Measurements from ENCODE around the gene RPTOR. TPM values are rescaled to one million over a fixed set of nuclear protein-coding genes. Genes with fewer than 3 reads are reported as not detected.

RPTOR gene
- total and polyA plus RNA-seq, 4 donors = 12.4 to 46.1 (median 29.7) TPM

DNA sequence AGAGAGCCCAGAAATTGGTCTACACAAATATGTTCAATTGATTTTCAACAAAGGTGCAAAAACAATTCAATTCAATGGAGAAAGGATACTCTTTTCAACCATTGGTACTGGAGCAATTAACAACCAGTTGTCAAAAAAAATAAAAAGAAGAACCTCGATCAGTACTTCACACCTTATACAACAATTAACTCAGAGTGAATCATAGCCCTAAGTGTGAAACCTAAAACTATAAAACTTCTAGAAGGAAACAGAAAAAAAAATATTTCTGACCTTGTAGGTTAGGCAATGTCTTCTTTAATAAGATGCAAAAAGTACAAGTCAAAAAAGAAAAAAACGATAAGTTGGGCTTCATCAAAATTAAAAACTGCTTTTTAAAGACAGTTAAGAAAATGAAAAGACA, 390.9 kb downstream of the RPTOR start:
- ATAC-seq (ENCODE audit: insufficient read depth, low FRiP score) = no peak
- no peak overlapping the region for H3K9ac ChIP-seq (ENCODE audit: insufficient read depth in 1 of 2, low read length in 2 of 2)
- DNase-seq = no peak
- no peaks in the 10 kb centered on the region for H3K9me3 ChIP-seq (ENCODE audit: control insufficient read depth in 4 of 4, insufficient read depth in 3 of 4, low read length in 3 of 4)
- H3K4me3 ChIP-seq = no peak overlapping the region
- peaks cover 0 to 11% (median 4%) of the 10 kb centered on the region in 4 donors for H3K36me3 ChIP-seq (ENCODE audit: control insufficient read depth in 4 of 4, insufficient read depth in 4 of 4, low read length in 4 of 4)
- peaks cover 0 to 17% (median 0%) of the 10 kb centered on the region in 5 donors for H3K4me1 ChIP-seq (ENCODE audit: control insufficient read depth in 5 of 5, insufficient read depth in 5 of 5, low read length in 5 of 5)
- no peaks in the 10 kb centered on the region for H3K27me3 ChIP-seq (ENCODE audit: control insufficient read depth in 3 of 3, insufficient read depth in 3 of 3, low read length in 2 of 3)
- WGBS, 2 donors = 92 to 96% methylated on average over 2 of the region's 2 CpGs
- TF ChIP-seq, protein P1, sequence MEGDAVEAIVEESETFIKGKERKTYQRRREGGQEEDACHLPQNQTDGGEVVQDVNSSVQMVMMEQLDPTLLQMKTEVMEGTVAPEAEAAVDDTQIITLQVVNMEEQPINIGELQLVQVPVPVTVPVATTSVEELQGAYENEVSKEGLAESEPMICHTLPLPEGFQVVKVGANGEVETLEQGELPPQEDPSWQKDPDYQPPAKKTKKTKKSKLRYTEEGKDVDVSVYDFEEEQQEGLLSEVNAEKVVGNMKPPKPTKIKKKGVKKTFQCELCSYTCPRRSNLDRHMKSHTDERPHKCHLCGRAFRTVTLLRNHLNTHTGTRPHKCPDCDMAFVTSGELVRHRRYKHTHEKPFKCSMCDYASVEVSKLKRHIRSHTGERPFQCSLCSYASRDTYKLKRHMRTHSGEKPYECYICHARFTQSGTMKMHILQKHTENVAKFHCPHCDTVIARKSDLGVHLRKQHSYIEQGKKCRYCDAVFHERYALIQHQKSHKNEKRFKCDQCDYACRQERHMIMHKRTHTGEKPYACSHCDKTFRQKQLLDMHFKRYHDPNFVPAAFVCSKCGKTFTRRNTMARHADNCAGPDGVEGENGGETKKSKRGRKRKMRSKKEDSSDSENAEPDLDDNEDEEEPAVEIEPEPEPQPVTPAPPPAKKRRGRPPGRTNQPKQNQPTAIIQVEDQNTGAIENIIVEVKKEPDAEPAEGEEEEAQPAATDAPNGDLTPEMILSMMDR (IDR thresholded peaks at IDR 0.05; ENCODE audit: control extremely low read depth, extremely low read depth) = no peak
- no peak overlapping the region for H3K27ac ChIP-seq (ENCODE audit: low read depth in 1 of 2, low read length in 1 of 2)

DNA sequence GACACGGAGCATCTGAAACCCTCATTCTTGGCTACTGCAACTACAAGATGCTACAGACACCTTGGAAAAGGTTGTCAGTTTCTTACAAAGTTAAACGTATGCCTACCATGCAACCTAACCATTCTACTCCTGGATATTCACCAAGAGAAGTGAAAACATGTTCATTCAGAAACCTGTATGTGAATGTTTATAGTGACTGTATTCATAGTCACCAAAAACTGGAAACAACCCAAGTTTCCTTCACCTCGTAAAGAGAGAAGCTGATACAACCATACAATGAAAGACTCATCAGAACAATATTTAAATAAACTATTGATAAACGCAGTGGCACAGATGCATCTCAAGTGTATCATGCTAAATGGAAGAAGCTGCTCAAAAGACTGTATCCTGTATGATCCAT, 391.6 kb downstream of the RPTOR start:
- DNase-seq (no peak), ATAC-seq (ENCODE audit: insufficient read depth, low FRiP score) (no peak)
- Histone ChIP-seq H3K9me3 (ENCODE audit: control insufficient read depth in 4 of 4, insufficient read depth in 3 of 4, low read length in 3 of 4) (no peaks in the 10 kb centered on the region), H3K27me3 (ENCODE audit: control insufficient read depth in 3 of 3, insufficient read depth in 3 of 3, low read length in 2 of 3) (no peaks in the 10 kb centered on the region), H3K4me1 (ENCODE audit: control insufficient read depth in 5 of 5, insufficient read depth in 5 of 5, low read length in 5 of 5) (peaks cover 0 to 21% (median 0%) of the 10 kb centered on the region in 5 donors), H3K27ac (ENCODE audit: low read depth in 1 of 2, low read length in 1 of 2) (no peak overlapping the region), H3K9ac (ENCODE audit: insufficient read depth in 1 of 2, low read length in 2 of 2) (no peak overlapping the region), H3K4me3 (no peak overlapping the region), H3K36me3 (ENCODE audit: control insufficient read depth in 4 of 4, insufficient read depth in 4 of 4, low read length in 4 of 4) (peaks cover 0 to 10% (median 5%) of the 10 kb centered on the region in 4 donors)
- TF ChIP-seq, protein P1 (IDR thresholded peaks at IDR 0.05; ENCODE audit: control extremely low read depth, extremely low read depth) = no peak
- 86 to 92% methylated on average over 4 of the region's 4 CpGs for WGBS, 2 donors

- ATAC-seq (ENCODE audit: insufficient read depth, low FRiP score) (no peak), DNase-seq (no peak)
- TF ChIP-seq, protein P1 (IDR thresholded peaks at IDR 0.05; ENCODE audit: control extremely low read depth, extremely low read depth) = no peak
- Histone ChIP-seq H3K4me3 (no peak overlapping the region), H3K9me3 (ENCODE audit: control insufficient read depth in 4 of 4, insufficient read depth in 3 of 4, low read length in 3 of 4) (no peaks in the 10 kb centered on the region), H3K27me3 (ENCODE audit: control insufficient read depth in 3 of 3, insufficient read depth in 3 of 3, low read length in 2 of 3) (no peaks in the 10 kb centered on the region), H3K36me3 (ENCODE audit: control insufficient read depth in 4 of 4, insufficient read depth in 4 of 4, low read length in 4 of 4) (peaks cover 0 to 10% (median 4%) of the 10 kb centered on the region in 4 donors), H3K4me1 (ENCODE audit: control insufficient read depth in 5 of 5, insufficient read depth in 5 of 5, low read length in 5 of 5) (peaks cover 0 to 26% (median 5%) of the 10 kb centered on the region in 5 donors), H3K27ac (ENCODE audit: low read depth in 1 of 2, low read length in 1 of 2) (no peak overlapping the region), H3K9ac (ENCODE audit: insufficient read depth in 1 of 2, low read length in 2 of 2) (no peak overlapping the region)
- WGBS, 2 donors = 88 to 91% methylated on average over 12 of the region's 12 CpGs
Observed at GRCh38 chr17:80936723-80937122, 392.1 kb downstream of the RPTOR start.

All from lung (tissue), 12 donors.